Epithelial cell of prostate (primary cell): Measurements from ENCODE around the gene ANKRD39.
"Not testable (repeated sequence)": the region's sequence is repeated elsewhere in the genome, so short reads cannot be mapped to it uniquely, and the experiment has no call there.

ENCODE experiments used
- DNase-seq: peaks from one replicate; pipeline ENCODE4 v3.0.0-alpha.2; 2011; ENCODE audit warnings: low read depth, low spot score
- H3K27ac ChIP-seq: fragments of 450-650 bp; 2 replicates; pipeline ENCODE4 v1.5.1; 2017; ENCODE audit warnings: mild to moderate bottlenecking

ANKRD39 gene, protein sequence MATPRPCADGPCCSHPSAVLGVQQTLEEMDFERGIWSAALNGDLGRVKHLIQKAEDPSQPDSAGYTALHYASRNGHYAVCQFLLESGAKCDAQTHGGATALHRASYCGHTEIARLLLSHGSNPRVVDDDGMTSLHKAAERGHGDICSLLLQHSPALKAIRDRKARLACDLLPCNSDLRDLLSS

DNA sequence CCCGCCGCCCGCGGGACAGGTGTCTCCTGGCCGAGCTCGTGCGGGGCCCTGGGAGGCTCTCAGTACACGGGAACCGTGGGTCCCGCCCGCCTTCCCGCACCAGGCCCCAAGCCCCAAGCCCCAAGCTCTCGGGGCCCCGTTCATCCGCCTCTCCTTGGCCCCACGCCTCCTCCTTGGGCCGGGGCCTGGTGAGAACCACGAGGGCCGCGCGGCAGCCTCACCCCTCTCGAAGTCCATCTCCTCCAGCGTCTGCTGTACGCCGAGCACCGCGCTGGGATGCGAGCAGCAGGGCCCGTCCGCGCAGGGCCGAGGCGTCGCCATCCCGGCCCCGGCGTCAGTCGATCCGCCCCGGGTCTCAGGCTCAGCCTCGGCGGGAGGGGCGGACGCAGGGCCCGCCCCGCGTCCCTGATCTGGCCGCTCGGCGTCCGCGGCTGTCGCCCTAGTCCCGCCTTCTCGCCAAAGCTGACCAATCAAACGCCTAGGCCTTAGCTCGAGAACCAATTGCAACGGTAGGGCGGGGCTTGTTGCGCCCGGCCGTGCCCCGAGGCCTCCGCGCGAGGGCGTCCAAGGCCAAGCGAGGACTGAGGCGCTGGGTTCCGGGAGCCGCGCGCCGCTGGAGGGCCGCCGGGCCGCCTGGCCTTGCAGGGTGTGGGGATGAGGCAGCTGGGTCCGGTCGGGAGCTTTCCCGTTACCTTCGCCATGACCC, at the start of gene ANKRD39:
Gene ANKRD39, minus strand, starts transcription at position 350 of the 706 bp plus-strand sequence. Its CDS starts 29 bp downstream, at position 321.
- no peak within 1 kb of the TSS for H3K27ac ChIP-seq
- DNase-seq: peak; percentile 85

DNA sequence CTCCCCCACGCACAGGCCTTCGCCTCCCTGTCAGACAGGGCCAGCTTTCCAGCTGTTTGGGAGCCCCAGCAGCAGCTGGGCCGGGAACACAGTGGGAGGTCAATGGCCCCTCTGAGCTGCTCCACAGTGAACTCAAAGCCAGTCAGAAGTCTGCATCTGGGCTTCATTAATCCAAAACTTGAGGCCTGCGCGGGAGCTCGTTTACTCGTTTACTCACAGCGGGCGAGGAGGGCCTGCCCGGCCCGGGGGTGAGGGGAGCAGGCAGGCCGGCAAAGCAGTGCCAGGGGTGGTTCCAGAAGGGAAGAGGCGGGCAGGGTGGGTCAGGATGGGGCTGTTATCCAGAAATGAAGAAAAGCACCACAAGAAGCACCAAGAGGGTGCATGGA, 48.9 kb upstream of the ANKRD39 start:
- no peak for DNase-seq
- no peak overlapping the region for H3K27ac ChIP-seq

DNA sequence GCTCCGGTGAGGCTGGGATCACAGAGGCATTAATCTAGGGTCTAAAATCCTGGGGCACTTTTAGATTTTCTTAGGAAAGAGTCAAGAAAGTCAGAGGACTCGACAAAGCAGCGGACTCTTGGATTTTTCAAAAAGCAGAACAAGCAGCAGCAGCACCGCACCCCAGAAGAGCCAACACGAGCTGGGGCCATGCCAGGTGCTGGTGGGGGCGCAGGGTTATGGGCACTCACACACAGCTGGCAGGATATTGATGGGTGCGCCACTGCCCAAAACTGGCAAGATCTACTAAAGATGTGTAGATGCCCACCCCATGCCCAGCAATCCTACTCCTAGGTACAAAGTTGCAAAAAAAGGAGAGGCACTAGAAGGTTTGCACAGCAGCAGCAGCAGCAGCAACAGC, 46.0 kb upstream of the ANKRD39 start:
- no peak overlapping the region for H3K27ac ChIP-seq
- no peak for DNase-seq

DNA sequence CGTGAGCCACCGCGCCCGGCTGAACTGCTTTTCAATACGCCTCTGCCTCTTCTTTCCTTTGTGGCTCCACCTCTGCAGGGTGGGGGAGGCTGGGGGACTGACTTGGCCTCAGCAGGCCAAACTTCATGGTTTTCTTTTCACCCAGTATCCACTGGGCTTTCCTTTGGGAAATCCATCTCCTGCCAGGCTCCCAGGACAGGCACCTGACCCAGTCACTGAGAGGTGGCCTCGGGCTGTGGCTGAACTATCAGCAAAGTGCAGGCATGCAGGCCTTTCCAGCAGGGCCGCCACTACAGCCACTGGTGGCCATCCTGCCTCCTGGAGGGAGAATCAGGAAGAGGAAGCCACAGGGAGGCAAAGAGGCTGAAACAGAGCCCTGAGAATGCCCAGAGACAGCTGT, 45.5 kb upstream of the ANKRD39 start:
- DNase-seq: no peak

DNA sequence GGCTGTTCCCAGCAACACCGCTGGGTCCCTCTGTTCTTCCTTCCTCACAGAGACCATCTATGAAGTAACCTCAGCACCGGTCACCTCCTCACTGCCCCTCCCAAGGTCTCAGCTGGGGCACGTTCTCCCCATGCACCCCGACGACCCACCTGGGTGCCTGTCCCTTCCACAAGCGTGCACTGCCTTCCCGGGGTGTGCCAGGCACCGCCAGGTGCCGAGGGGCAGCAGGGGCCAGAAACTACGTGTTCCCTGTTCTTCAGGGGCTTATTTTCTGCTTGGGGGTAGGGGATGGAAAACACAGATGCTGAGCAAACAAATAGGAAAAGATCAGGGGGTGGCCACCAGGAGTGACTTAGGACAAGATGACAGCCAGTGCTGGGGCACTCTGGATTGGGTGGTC, 42.4 kb upstream of the ANKRD39 start:
- no peak overlapping the region for H3K27ac ChIP-seq
- no peak for DNase-seq

More for the DNA sequence above, 45.5 kb upstream of the ANKRD39 start:
- H3K27ac ChIP-seq: no peak overlapping the region

DNA sequence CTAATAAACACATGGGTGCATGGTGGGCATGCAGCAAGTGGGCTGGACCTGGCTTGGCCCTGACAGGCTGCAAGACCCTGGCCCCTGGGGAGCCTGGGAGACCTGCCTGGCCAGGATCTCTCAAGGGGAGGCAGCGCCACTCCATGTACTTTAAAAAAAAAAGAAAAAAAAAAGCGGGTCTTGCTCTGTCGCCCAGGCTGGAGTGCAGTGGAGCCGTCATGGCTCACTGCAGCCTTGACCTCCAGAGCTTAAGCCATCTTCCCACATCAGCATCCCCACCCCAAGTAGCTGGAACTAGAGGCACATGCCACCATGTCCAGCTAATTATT, 41.6 kb upstream of the ANKRD39 start:
- no peak for DNase-seq

DNA sequence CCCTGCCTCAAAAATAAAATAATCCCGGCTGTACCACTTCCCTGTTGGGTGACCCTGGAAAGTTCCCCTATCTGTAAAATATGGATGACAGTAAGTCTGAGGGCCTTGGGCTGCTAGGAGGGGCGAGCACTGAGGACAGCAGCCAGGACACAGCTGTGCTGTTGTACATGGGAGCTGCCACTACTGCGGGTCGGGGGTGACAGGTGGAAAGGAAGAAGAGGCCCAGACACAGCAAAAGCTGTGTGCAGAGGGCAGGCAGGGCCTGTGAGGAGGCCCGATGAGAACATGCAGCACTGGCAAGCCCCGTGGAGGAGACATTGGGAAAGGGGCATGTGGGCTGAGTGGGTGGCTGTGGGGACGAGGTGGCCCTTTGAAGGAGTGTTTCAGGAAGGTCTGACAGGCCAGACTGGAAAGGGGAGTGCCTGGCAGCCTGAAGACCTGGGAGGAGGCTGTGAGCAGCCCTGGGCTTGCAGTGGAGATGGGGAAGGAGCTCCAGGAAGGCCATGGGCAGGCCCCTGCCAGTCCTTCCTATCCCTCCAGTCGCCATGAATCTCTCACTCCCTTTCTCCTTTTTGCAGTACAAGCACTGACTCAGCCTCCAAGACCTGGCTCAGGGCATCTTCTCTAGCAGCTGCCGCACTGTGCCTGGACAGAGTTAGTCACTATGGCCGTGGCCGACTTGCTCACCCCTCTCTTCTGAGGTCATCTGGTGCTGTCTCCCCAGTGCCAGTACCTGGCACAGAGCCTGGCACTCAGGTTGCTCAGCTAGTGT, 41.0 kb upstream of the ANKRD39 start:
- DNase-seq: no peak
- no peak overlapping the region for H3K27ac ChIP-seq

More for the DNA sequence above, 41.6 kb upstream of the ANKRD39 start:
- H3K27ac ChIP-seq: no peak overlapping the region

DNA sequence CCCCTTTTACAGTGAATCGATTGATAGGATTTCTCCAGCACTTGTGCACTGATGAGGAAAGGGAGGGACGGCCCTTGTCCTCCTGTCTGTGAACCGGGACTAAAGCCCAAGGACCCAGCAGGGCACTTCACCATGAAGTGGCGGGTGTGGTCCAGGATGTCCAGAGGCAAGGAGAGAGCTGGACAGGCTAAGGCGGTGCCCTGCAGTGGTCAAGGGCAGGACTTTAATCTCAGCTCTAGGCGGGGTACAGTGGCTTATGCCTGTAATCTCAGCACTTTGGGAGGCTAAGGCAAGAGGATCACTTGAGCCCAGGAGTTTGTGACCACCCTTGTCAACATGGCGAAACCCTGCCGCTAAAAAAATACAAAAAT, 40.3 kb upstream of the ANKRD39 start:
- H3K27ac ChIP-seq: no peak overlapping the region
- no peak for DNase-seq

DNA sequence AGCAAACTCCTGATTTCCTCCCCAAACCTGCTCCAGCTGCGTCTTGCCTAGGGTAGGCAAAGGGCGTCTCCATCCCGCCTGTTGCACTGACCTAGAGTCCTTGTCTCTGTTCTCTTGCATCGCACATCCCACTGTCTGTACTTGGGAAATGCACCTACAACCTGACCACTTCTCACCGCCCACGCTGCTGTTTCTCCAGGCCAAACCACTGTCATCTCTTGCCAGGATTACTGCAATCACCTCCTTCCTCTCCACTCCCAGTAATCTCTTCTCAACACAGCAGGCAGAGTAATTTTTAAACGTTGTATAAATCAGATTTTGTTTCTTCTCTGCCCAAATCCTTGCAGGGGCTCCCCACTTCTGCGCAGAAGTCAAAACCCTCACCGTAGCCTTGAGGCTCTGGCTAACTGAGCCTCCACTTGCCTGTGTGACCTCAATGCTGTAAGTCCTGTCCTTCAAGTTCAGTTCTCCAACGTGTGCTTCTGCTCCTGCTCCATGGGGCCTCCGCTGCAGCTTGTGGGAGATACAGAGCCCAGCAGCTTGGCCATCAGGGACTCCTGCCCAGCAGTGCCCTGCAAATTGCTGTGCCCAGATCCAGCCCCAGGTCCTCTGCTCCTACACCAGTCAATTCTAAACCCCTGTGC, 39.8 kb upstream of the ANKRD39 start:
- H3K27ac ChIP-seq: no peak overlapping the region
- no peak for DNase-seq

DNA sequence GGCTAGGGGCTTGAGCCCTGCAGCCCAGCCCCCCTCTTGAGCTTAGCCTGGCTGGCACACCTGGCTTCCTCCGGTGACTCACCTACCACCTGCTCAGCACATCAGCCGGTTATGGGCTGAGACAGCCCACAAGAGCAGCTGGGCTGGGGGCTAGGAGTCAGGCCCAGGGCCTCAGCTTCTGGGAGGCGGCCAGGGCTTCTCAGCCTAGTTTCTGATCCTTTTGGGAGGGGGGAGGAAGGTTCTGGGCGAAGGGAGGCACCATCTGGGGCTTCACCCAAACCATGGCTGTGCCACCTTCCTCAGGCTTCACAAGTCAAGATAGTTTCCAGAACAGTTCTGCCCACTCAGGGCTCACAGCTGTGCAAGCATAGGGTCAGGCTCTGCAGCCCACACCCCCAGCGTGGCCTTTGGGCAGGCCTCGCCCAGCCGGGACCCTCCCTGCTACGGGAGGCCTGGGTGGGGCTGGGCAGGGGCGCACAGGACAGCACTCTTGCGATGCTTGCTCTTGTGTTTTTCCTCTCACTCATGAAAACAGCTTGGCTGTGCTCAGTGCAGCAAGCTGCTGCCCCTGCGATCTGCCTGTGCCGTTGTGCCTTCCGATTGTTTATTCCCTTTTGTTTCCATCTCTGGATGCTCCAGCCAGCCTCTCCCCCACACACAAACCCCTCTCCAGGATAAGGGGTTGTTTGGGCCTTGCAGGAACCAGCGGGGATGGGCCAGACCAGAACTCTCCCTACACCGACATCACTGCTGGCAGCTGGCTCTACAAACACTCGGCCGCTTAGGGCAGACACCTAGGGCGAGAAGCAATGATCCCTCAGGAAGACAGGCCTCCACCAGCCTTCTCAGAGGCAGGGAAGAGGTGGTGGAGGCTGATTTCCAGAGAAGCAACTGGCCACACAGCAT, 38.2 kb upstream of the ANKRD39 start:
- no peak overlapping the region for H3K27ac ChIP-seq
- DNase-seq: no peak

DNA sequence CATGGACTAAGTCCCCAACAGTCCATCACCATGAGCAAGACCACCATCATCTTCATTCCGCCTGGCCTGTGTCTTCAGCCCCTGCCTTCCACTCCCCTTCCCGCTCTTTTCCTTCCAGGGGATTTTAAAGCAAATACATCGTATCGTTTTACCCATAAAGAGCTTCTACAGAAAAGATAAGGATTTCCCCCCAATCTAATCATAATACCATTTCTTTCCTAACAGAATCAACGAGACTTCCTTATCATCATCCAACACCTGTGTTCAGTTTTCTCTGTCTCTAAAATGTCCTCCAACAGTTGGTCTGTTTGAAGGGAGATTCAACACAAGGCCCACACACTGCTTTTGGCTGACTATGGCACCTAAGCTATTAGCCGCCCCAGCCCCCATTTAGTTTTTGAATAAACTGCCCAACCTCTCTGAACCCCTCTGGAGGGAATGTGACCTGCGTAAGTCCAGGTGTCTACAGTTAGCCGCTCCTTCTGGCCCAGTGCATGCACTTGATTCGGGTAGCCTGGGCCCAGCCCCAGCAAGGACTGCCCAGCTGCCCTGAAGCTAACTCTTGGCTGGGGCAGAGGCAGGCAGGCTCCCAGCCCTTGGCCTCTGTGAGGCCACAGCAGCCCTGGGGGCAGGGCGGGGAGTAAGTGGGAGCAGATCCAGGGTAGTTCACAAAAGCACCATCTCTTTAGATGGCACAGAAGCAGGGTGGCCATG, 37.4 kb upstream of the ANKRD39 start:
- DNase-seq: no peak
- no peak overlapping the region for H3K27ac ChIP-seq

DNA sequence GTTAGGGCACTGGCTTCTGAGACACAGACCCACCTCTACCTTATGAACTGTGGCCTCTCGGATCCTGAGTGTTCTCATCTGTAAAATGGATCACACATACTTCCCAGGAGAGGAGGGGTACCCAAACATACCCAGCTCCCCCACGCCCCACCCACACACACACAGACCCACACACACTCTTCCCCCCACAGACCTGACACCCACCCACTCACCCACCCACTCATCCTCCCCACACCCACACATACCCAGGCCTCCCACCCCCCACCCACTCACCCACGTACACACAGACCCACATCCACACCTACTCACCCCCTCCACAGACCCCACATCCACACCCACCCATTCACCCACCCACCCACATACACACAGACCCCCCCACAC, 36.3 kb upstream of the ANKRD39 start:
- DNase-seq: no peak
- H3K27ac ChIP-seq: no peak overlapping the region

DNA sequence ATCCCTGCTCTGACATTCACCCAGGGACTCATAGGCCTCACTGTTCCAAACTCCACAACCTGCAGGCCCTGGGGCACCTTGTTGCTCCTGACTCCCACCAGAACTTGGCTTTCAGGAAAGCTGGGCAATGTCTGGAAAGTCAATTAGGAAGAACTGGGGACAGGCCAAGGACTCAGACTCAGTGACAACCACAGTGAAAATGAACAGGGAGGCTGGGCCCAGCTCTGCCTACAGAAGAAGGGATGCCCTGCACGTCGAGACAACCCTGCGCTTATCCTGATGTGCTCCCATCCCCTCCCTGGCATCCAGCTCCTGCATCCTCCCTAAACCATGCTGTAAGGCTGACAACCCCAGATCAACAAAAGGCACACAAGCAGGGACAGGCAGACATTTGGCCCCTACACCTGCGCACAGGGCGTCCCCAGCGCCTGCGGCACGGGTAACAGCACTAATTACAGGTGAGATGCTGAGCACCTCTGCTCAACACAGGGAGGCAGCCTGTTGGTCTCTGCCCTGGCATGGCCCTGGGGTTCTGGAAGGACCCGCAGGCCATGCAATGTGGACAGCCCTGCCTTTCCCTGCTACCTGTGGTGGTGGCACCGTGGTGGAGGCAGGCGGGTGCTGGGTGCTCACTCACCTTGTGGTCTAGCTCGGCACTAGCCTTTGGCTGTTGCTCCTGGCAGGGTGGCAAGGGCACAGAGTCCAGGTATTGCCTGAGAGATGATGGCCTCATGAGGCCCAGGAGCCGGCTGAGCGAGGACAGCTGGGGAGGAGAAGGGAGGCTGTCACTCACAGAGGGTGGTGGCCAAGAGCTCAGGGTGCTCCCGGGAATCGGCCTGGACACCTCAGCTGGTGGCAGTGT, 35.7 kb upstream of the ANKRD39 start:
- no peak overlapping the region for H3K27ac ChIP-seq
- DNase-seq: no peak

DNA sequence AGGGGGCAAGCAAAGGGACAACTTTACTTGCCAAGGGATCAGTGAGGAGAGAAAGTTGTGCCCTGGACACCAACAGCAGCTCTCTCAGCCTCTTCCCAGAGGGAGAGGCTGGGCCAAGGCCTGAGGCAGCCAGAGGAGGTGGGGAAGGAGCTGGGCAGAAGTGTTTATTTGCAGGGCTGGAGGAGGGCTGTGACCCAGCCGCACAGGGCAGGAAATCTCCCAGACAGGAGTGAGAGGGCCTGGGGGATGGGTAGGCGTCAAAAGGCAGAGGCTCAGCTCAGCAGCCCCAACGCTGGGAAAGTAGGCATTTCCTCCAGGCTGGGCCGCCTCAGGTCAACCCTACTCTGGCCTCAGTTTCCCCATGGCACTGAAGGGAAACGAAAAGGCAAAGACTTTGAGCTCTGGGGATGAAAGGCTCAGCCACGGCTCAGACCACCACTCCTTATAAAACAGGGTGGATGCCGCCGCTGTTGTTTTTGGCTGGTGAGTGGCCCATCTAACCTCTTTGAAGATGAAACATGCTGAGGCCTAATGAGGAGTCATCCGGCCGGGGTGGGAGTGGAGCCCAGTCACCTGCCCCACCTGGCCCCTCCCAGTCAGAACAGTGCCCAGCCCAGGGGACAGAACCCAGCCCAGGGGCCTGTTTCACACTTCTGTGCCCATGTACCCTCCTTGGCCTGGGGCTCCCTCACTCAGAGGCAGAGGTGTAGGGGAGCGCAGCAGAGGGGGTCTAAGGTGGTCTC, 33.9 kb upstream of the ANKRD39 start:
- H3K27ac ChIP-seq: no peak overlapping the region
- no peak for DNase-seq

DNA sequence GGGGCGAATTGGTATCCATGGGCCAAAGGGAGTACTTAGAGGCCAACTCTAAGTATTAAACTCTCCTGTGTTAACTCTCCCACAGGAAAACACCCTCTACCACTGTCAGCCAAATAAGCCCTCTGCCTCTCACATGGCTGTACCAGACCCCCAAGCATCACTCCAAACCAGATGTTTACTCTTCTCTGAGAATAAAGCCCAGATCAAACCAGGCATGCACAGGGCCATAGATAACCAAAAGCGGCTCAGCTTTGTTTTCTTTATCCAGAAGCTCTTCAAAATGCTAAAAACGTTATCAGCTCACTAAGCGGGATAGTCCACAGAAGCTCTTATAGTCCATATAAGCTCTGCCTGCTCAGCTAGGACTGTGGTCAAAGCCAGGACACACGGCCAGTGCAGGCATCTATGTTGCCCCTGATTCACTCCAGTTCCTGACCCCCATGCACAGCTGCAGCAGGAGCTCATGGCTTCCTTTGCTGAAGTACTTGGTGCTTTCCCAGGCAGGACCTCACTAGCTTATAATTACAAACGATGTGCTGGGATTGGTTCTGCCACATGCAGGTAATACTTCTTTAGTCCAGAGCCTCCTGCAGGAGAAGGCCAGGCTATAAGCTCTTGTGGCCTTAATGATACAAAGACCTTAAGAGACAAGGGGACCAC, 33.0 kb upstream of the ANKRD39 start:
- no peak for DNase-seq
- H3K27ac ChIP-seq: no peak overlapping the region

DNA sequence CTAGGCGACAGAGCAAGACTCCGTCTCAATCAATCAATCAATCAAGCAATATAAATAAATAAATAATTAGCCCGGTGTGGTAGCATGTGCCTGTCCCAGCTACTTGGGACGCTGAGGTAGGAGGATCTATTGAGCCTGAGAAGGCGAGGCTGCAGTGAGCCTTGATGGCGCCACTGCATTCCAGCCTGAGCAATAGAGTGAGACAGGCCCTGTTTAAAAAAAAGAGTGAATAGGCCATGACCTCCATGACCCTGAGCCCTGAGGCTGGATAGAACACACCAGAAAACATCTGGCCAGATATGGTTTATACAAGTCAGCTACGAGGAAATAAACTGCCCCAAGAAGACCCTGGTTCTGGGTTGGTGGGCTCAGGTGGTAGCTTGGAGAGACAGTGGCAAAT, 32.4 kb upstream of the ANKRD39 start:
- no peak overlapping the region for H3K27ac ChIP-seq
- DNase-seq: no peak

DNA sequence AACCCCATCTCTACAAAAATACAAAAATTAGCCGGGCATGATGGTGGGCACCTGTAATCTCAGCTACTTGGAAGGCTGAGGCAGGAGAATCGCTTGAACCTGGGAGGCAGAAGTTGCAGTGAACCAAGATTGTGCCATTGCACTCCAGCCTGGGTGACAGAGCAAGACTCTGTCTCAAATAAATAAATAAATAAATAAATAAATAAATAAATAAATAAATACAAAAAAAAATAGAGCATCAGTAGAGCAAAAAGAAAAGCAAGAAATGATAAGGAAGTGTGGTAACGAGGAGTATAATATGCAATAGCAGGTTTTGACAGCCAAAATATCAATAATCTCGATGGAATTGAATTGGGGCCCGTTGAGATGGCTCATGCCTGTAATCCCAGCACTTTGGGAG, 31.7 kb upstream of the ANKRD39 start:
- H3K27ac ChIP-seq, DNase-seq: not testable (repeated sequence)
